ENCODE results near the gene CNTN4.

- TF ChIP-seq CTCF (IDR thresholded peaks at IDR 0.05): no peak
- no peak for TF ChIP-seq POLR2A (IDR thresholded peaks at IDR 0.05; ENCODE audit: low read depth)
Observed at GRCh38 chr3:2218816-2219215, 120.2 kb downstream of the CNTN4 start.
